K562 treated with DMSO at 1 percent for 48 hours (cell line): ENCODE data around the gene MYMK. TPM values are rescaled to one million over a fixed set of nuclear protein-coding genes. Genes with fewer than 3 reads are reported as not detected.

Source experiments
- total RNA-seq: library from RNA; unstranded; fragments of 300-600 nt; gene quantifications from 2 replicates; pipeline ENCODE4 v1.2.3, GENCODE V29; 2022; ENCODE audit warnings: low replicate concordance; ENCODE audit errors: extremely low read depth

MYMK gene, protein sequence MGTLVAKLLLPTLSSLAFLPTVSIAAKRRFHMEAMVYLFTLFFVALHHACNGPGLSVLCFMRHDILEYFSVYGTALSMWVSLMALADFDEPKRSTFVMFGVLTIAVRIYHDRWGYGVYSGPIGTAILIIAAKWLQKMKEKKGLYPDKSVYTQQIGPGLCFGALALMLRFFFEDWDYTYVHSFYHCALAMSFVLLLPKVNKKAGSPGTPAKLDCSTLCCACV
- total RNA-seq, result not detected in 2 replicates

DNA sequence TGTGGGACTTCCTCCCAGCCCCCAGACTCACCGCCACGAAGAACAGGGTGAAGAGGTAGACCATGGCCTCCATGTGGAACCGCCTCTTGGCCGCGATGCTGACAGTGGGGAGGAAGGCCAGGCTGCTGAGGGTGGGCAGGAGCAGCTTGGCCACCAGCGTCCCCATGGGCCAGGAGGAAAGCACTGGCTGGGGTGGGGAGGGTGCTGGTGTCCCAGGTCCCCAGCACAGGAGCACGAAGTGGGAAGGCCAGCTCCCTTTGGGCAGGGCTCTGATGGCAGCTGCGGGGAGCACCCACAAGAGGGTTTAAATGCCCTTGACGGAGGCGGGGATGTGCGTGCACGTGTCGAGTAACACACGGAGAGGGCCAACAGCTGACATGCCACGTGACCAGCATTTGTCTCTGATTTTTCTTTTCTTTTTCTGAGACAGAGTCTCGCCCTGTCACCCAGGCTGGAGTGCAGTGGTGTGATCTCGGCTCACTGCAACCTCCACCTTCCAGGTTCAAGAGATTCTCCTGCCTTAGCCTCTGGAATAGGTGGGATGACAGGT lies at the start of gene MYMK:
Gene MYMK, minus strand, starts transcription at position 281 of the 550 bp plus-strand sequence. Its CDS starts 115 bp downstream, at position 166.

DNA sequence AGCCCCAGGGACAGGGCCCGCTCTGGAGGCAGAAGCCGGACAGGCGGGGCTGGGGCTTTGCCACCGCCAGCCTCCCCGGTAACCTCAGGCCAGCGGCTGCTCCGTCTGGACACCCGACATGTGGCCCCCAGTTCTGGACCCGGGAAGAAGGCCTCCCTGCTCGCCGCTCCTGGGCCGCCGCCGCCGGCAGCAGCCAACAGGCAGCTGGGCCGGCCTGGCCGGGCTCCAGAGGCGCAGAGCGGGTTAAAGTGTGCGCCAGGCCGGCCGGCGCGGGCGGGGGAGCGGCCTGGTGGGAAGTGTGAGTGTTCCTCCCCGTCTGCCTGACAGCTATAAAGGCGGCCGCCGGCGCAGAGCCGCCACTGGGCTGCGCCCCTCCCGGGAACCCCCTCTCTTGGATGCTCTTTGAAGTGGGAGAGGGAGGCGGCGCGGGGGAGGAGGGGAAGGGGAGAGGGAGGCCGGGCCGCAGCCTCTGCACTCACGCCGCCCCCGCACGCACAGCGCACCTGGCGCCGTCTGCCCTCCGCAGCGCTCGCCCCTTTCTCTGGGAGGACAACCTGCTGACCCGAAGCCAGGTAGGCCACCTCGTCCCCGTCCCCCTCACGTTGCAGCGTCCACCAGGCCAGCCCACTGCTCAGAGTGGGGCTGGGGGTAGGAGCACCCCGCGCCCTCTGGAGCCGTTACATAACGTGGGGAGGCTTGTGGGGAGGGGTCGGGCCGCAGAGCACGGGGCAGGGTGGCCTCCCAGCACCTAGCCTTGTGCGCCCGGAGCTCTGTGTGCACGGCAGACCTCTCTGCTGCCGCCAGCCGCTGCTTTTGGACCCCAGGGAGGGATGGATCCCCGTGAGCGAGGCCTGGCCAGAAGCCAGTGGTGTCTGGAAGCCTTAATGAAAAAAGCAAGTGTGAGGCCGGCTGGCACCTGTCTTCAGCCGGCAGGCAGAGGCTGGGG lies 9.9 kb upstream of the MYMK start, which contains the start of gene ADAMTSL2:
Gene ADAMTSL2, plus strand, starts transcription at position 359 of the 946 bp plus-strand sequence. CDS start 2,009 bp downstream, outside the sequence.

DNA sequence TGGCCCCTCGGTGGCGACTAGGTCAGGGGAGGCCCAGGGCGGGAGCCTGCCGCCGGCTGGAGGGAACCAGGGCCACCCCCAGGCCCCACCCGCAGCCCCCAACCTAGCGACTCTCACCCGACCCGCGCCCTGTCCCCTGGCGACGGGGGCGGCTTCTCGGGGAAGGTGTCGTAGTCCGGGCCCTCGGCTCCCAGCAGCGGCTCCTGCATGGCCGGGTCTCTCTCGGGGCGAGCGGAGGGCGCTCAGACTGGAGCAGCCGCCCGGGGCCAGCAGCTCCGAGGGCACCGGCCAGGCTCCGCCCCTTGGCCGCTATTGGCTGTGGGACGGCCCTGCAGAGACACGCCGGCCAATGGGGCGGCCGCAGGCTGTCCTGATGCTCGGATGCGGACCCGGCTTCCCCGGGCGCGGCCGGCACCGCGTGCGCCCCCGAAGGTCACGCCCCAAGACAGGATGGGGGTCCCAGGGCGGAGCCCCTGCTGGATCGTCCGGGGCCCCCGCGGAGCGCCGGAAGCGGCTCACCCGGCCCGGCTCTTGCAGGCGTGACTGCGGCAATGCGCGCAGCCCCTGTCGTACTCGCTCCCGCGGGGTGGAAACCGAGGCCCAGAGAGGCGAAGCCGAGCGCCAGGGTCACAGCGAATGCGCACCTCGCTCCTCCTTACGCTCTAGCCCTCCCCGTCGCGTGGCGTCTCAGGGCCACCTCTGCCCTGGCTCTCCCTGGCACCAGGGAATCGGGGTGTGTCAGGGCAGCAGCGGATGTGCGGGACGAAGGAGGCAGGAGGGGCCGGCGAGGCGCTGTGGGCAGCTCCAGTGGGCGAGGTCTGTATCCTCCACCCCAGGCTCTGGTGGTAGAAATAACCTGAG lies 45.7 kb downstream of the MYMK start, which contains the start of gene SLC2A6:
Gene SLC2A6, minus strand, starts transcription at position 249 of the 861 bp plus-strand sequence. Its CDS starts 40 bp downstream, at position 209.

Other genes starting within 250 kb of the MYMK start
- not detected in 2 replicates for gene ABO, start 249.8 kb downstream of the MYMK start, total RNA-seq
- gene SURF6, start 188.8 kb downstream of the MYMK start, total RNA-seq, result not detected in 2 replicates
- not detected in 2 replicates for gene MED22, start 176.8 kb downstream of the MYMK start, total RNA-seq
- 3,158 and 3,735 TPM in 2 replicates for gene RPL7A, start 176.7 kb downstream of the MYMK start, total RNA-seq
- gene SURF1, start 168.5 kb downstream of the MYMK start, total RNA-seq, result not detected in 2 replicates
- gene SURF2, start 168.4 kb downstream of the MYMK start, total RNA-seq, result not detected in 2 replicates
- gene SURF4, start 148.9 kb downstream of the MYMK start, total RNA-seq, result 175 TPM in 1 of 2 replicates, not detected in the other
- not detected in 2 replicates for gene STKLD1, start 148.6 kb downstream of the MYMK start, total RNA-seq
- not detected in 2 replicates for gene REXO4, start 106.9 kb downstream of the MYMK start, total RNA-seq
- not detected in 2 replicates for gene ADAMTS13, start 102.6 kb downstream of the MYMK start, total RNA-seq
- not detected in 2 replicates for gene CACFD1, start 65.0 kb downstream of the MYMK start, total RNA-seq
- gene SLC2A6, start 45.9 kb downstream of the MYMK start, total RNA-seq, result not detected in 2 replicates
- not detected in 2 replicates for gene ADAMTSL2, start 9.7 kb upstream of the MYMK start, total RNA-seq
- not detected in 2 replicates for gene FAM163B, start 84.4 kb upstream of the MYMK start, total RNA-seq
- not detected in 2 replicates for gene DBH, start 111.4 kb upstream of the MYMK start, total RNA-seq
- gene SARDH, start 213.4 kb upstream of the MYMK start, total RNA-seq, result not detected in 2 replicates